GM12891 (cell line): ENCODE results near the gene MINK1.

Source experiments
- POLR2A ChIP-seq: IDR thresholded peaks from 2 replicates; pipeline ENCODE4 v1.6.1; 2011; ENCODE audit warnings: low read depth, low read length, control low read depth
- POLR2AphosphoS5 ChIP-seq: IDR thresholded peaks from 2 replicates; pipeline ENCODE4 v1.6.1; 2011; ENCODE audit warnings: low read depth, low read length, control low read depth
- POU2F2 ChIP-seq: IDR thresholded peaks from 2 replicates; pipeline ENCODE4 v1.6.1; 2011; ENCODE audit warnings: low read depth, mild to moderate bottlenecking, control low read depth, low read length, moderate library complexity
- TAF1 ChIP-seq: IDR thresholded peaks from 2 replicates; pipeline ENCODE4 v1.6.1; 2011; ENCODE audit warnings: low read depth, low read length, control low read depth

- TF ChIP-seq POLR2A (no peak), POLR2AphosphoS5 (peak; percentile 36; the same call in 1 of the 2 replicates), POU2F2 (0 out of 2 replicates have a peak, but pooled peaks have one; percentile 22), TAF1 (no peak)
These were observed at the start of gene MINK1 for GRCh38 chr17:4833178-4833940.
